Activated CD4-positive, alpha-beta T cell treated with anti-CD3 and anti-CD28 coated beads for 36 hours (primary cell): ENCODE data around the gene CAMKK1. TPM values are rescaled to one million over a fixed set of nuclear protein-coding genes. Genes with fewer than 3 reads are reported as not detected.

ENCODE experiments used
- ATAC-seq: fragments of 200-7000 bp; cut with Tn5 transposase; one replicate; pipeline ENCODE4 v1.10.0; 2021; ENCODE audit warnings: mild to moderate bottlenecking, moderate library complexity
- CTCF ChIA-PET: fragments of 350-600 bp; sonication (Branson Sonifier 250); formaldehyde crosslinking; loops from one replicate; lab custom pipeline; 2021; ENCODE audit warnings: antibody characterized with exemption; lab: Charles Lee
- POLR2A ChIA-PET: fragments of 350-600 bp; sonication (Branson Sonifier 250); formaldehyde crosslinking; loops from one replicate; lab custom pipeline; 2021; ENCODE audit warnings: antibody characterized with exemption, inconsistent platforms; lab: Charles Lee
- DNase-seq: peaks from one replicate; pipeline ENCODE4 v3.0.0-alpha.2; 2020
- H3K27ac Mint-ChIP-seq: one replicate; pipeline ENCODE4 v1.8.0; 2021; ENCODE audit warnings: mixed read lengths
- H3K27me3 Mint-ChIP-seq: one replicate; pipeline ENCODE4 v1.8.0; 2021; ENCODE audit warnings: mixed read lengths
- H3K36me3 Mint-ChIP-seq: one replicate; pipeline ENCODE4 v1.8.0; 2021; ENCODE audit warnings: low read depth, mixed read lengths
- H3K4me1 Mint-ChIP-seq: one replicate; pipeline ENCODE4 v1.8.0; 2021; ENCODE audit warnings: mixed read lengths
- H3K4me3 Mint-ChIP-seq: one replicate; pipeline ENCODE4 v1.8.0; 2021; ENCODE audit warnings: mild to moderate bottlenecking, moderate library complexity, mixed read lengths
- H3K9me3 Mint-ChIP-seq: one replicate; pipeline ENCODE4 v1.8.0; 2021; ENCODE audit warnings: low read depth, mixed read lengths
- intact Hi-C, 2 experiments: fragments of 100-400 bp; cut with DNase I in 1 of 2; cut with micrococcal nuclease in 1 of 2; formaldehyde crosslinking; loops; one replicate each; pipeline versions ENCODE4 v1.14.2 to v1.15.1; 2022 to 2024; cut with DNase I, micrococcal nuclease
- total RNA-seq, 2 experiments: library from RNA; stranded (reverse); gene quantifications; one replicate each; pipeline ENCODE4 v1.2.3, GENCODE V29; 2021

The CAMKK1 gene
- total RNA-seq, 2 experiments from 2014 or later, result 4.5 to 5.4 TPM

DNA sequence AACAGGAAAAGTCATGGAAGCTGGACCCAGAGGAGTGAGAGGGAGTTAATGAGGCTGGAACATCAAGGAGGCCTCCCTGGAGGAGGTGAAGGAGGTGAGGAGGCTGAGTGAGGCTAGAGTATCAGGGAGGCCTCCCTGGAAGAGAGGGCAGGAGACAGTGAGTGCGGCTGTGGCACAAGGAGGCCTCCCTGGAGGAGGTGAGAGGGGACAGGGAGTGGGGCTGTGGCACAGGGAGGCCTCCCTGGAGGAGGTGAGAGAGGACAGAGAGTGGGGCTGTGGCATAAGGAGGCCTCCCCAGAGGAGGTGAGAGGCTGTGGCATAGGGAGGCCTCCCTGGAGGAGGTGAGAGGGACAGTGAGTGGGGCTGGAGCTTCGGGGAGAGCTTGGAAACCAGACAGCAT, 5.5 kb downstream of the CAMKK1 start:
- no peaks in the 10 kb centered on the region for H3K9me3 Mint-ChIP-seq
- no peaks in the 10 kb centered on the region for H3K27me3 Mint-ChIP-seq
- DNase-seq, result no peak
- no peak for ATAC-seq
- CTCF ChIA-PET, result no interaction called here
- no peaks in the 10 kb centered on the region for H3K36me3 Mint-ChIP-seq
- POLR2A ChIA-PET, result no interaction called here
- intact Hi-C loops, result no loop called here
- H3K4me1 Mint-ChIP-seq, result peaks cover 49% of the 10 kb centered on the region
- peak overlapping the region; percentile 22 for H3K27ac Mint-ChIP-seq
- H3K4me3 Mint-ChIP-seq, result no peak overlapping the region

DNA sequence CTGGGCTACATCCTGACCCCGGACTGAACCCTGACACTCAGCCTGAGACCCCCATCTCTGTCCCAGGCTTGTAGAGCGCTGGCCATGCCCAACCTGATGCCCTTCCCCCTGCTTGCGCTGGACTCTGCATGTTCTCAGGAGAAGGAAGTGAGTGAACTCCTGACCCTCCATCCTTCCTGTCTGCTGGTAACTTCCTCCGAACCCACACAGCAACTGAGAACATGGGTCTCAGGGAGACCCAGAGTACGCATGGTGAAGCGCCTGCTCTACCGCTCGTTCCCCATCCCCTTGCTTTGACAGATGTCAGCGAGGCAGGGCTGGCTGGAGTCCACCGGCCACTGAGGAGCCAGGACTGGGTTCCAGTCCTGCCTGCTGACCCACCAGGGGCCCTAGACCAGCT, 6.1 kb downstream of the CAMKK1 start:
- DNase-seq, result no peak
- Mint-ChIP-seq H3K4me3 (no peak overlapping the region), H3K27ac (peak overlapping the region; percentile 21), H3K36me3 (no peaks in the 10 kb centered on the region), H3K9me3 (no peaks in the 10 kb centered on the region), H3K27me3 (no peaks in the 10 kb centered on the region), H3K4me1 (peaks cover 45% of the 10 kb centered on the region)
- POLR2A ChIA-PET, result no interaction called here
- CTCF ChIA-PET, result no interaction called here
- ATAC-seq, result peak; percentile 24
- intact Hi-C loops, result no loop called here

DNA sequence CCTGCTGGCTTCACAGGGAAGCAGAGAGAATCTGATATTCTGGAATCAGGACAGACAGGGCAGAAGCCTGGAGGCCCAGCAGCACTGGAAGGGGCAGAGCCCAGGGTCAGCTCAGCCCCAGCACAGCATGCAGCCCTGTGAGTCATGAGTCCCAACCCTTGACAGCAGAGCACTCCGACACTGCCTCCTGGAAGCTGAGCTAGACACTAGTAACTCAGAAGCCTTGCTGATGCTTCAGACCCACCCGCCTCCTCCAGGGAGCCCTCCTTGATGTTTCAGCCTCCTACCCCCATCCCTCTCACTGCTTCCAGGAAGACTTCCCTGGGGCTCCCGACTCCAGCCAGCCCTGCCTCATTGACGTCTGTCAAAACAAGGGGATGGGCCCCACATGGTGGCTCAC, 6.9 kb downstream of the CAMKK1 start:
- Mint-ChIP-seq H3K27me3 (no peaks in the 10 kb centered on the region), H3K9me3 (no peaks in the 10 kb centered on the region), H3K4me1 (peaks cover 37% of the 10 kb centered on the region), H3K4me3 (no peak overlapping the region), H3K27ac (no peak overlapping the region), H3K36me3 (no peaks in the 10 kb centered on the region)
- ChIA-PET POLR2A (no interaction called here), CTCF (interaction anchor here (0.6 kb wide), 1 partner anchor 27 kb away, joined by 3 read pairs; no protein-coding TSS in a partner anchor)
- ATAC-seq (no peak), DNase-seq (no peak)
- intact Hi-C loops, result no loop called here

GRCh38 chr17:3885271-3885670, 7.6 kb downstream of the CAMKK1 start:
- DNase-seq, result no peak
- Mint-ChIP-seq H3K4me3 (no peak overlapping the region), H3K36me3 (no peaks in the 10 kb centered on the region), H3K9me3 (no peaks in the 10 kb centered on the region), H3K4me1 (peaks cover 32% of the 10 kb centered on the region), H3K27ac (no peak overlapping the region), H3K27me3 (no peaks in the 10 kb centered on the region)
- intact Hi-C loops, result no loop called here
- no peak for ATAC-seq
- CTCF ChIA-PET, result interaction anchor here (0.6 to 1.5 kb wide), 4 partner anchors 8 to 28 kb away, joined by 3 to 4 read pairs (median 3); partner anchors contain the start of gene CAMKK1
- POLR2A ChIA-PET, result no interaction called here

DNA sequence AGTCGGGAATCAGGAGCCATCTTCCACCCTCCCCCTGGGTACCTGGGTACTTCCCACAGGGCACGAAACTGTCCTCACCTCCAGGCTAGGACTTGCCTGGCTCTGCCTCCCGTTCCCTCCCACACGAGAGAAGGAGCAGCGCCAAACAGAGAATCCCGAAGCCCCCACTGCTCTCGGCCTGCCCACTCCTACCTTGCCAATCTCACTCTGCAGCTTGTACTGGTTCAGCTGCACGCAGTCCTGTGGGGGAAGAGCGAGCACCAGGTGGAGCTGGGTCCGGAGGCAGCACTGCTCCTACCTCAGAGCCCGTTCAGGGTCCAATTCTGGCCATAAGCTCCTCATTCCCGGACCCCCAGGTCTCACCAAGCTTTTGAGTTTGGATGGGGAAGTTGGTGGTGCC, 8.7 kb downstream of the CAMKK1 start:
- H3K4me3 Mint-ChIP-seq, result no peak overlapping the region
- peaks cover 29% of the 10 kb centered on the region for H3K4me1 Mint-ChIP-seq
- no peak overlapping the region for H3K27ac Mint-ChIP-seq
- H3K27me3 Mint-ChIP-seq, result no peaks in the 10 kb centered on the region
- no peaks in the 10 kb centered on the region for H3K36me3 Mint-ChIP-seq
- intact Hi-C loops, result no loop called here
- ChIA-PET CTCF (interaction anchor here (0.8 to 1.5 kb wide), 3 partner anchors 9 to 22 kb away, joined by 3 to 4 read pairs (median 4); partner anchors contain the start of gene CAMKK1), POLR2A (no interaction called here)
- no peaks in the 10 kb centered on the region for H3K9me3 Mint-ChIP-seq
- DNase-seq, result no peak
- ATAC-seq, result no peak

DNA sequence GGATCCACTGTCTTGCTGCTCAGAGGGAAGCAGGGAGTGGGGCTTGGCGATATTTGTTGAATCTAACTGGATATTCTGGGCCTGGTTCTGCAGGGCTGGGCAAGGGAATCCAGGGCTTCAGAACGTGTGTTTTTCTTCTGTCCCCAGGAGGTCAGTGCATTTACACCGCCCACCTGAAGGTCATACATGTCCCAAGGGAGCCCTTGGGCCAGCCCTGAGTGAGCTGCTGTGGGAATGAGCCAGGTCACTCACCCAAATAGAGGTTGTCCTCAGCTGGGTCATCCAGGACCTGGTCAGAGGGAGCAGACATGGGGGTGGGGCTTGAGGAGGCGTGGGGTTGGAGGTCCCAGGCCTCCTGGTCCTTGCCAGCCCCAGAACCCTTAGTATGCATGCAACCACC, 10.6 kb downstream of the CAMKK1 start:
- Mint-ChIP-seq H3K27ac (no peak overlapping the region), H3K4me3 (no peak overlapping the region), H3K36me3 (no peaks in the 10 kb centered on the region), H3K27me3 (no peaks in the 10 kb centered on the region), H3K4me1 (peaks cover 13% of the 10 kb centered on the region), H3K9me3 (no peaks in the 10 kb centered on the region)
- DNase-seq, result no peak
- ATAC-seq, result no peak
- CTCF ChIA-PET, result interaction anchor here (0.9 kb wide), 1 partner anchor 32 kb away, joined by 5 read pairs; no protein-coding TSS in a partner anchor
- POLR2A ChIA-PET, result no interaction called here
- intact Hi-C loops, result no loop called here

- Mint-ChIP-seq H3K4me1 (peaks cover under 1% of the 10 kb centered on the region), H3K4me3 (no peak overlapping the region), H3K36me3 (peaks cover under 1% of the 10 kb centered on the region), H3K27ac (no peak overlapping the region), H3K27me3 (no peaks in the 10 kb centered on the region), H3K9me3 (no peaks in the 10 kb centered on the region)
- ChIA-PET POLR2A (no interaction called here), CTCF (no interaction called here)
- intact Hi-C loops, result no loop called here
- DNase-seq, result no peak
- no peak for ATAC-seq
Measured at GRCh38 chr17:3880983-3881382, 11.9 kb downstream of the CAMKK1 start.

GRCh38 chr17:3879591-3880417, 13.0 kb downstream of the CAMKK1 start:
- no peaks in the 10 kb centered on the region for H3K27me3 Mint-ChIP-seq
- H3K36me3 Mint-ChIP-seq, result peaks cover 7% of the 10 kb centered on the region
- POLR2A ChIA-PET, result no interaction called here
- DNase-seq (no peak), ATAC-seq (no peak)
- no peak overlapping the region for H3K27ac Mint-ChIP-seq
- intact Hi-C loops, result no loop called here
- H3K4me3 Mint-ChIP-seq, result no peak overlapping the region
- CTCF ChIA-PET, result interaction anchor here (0.9 to 1.5 kb wide), 3 partner anchors 18 to 147 kb away, joined by 3 to 6 read pairs (median 4); no protein-coding TSS in a partner anchor
- H3K9me3 Mint-ChIP-seq, result no peaks in the 10 kb centered on the region
- H3K4me1 Mint-ChIP-seq, result no peaks in the 10 kb centered on the region

- ATAC-seq (no peak), DNase-seq (no peak)
- Mint-ChIP-seq H3K9me3 (no peaks in the 10 kb centered on the region), H3K4me1 (no peaks in the 10 kb centered on the region), H3K4me3 (no peak overlapping the region), H3K27me3 (no peaks in the 10 kb centered on the region), H3K27ac (no peak overlapping the region), H3K36me3 (peaks cover 7% of the 10 kb centered on the region)
- intact Hi-C loops, result no loop called here
- ChIA-PET POLR2A (no interaction called here), CTCF (interaction anchor here (0.7 to 1.5 kb wide), 3 partner anchors 17 to 100 kb away, joined by 4 to 6 read pairs (median 5); no protein-coding TSS in a partner anchor)
Measured at GRCh38 chr17:3879186-3879585, 13.7 kb downstream of the CAMKK1 start.

- no peak overlapping the region for H3K4me3 Mint-ChIP-seq
- H3K9me3 Mint-ChIP-seq, result no peaks in the 10 kb centered on the region
- no peaks in the 10 kb centered on the region for H3K27me3 Mint-ChIP-seq
- no peaks in the 10 kb centered on the region for H3K4me1 Mint-ChIP-seq
- DNase-seq (no peak), ATAC-seq (no peak)
- intact Hi-C loops, result no loop called here
- peaks cover 10% of the 10 kb centered on the region for H3K36me3 Mint-ChIP-seq
- CTCF ChIA-PET, result interaction anchor here (0.7 kb wide), 1 partner anchor 47 kb away, joined by 3 read pairs; no protein-coding TSS in a partner anchor
- H3K27ac Mint-ChIP-seq, result no peak overlapping the region
- POLR2A ChIA-PET, result no interaction called here
Measured at GRCh38 chr17:3877220-3877619, 15.6 kb downstream of the CAMKK1 start.

DNA sequence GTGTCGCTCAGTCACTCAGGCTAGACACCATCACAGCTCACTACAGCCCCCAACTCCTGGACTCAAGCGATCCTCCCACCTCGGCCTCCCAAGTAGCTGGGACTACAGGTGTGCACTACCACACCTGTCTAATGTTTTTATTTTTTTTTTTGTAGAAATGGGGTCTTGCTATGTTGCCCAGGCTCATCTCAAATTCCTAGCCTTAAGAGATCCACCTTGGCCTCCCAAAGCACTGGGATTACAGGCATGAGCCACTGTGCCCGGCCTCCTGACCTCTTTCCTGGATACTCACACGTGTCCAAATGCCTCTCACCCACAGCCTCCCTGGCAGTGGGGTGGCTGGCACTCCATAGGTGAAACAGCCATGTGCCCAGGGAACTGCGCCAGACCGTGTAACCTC, 17.5 kb downstream of the CAMKK1 start:
- POLR2A ChIA-PET, result no interaction called here
- H3K4me1 Mint-ChIP-seq, result peaks cover 8% of the 10 kb centered on the region
- H3K4me3 Mint-ChIP-seq, result no peak overlapping the region

DNA sequence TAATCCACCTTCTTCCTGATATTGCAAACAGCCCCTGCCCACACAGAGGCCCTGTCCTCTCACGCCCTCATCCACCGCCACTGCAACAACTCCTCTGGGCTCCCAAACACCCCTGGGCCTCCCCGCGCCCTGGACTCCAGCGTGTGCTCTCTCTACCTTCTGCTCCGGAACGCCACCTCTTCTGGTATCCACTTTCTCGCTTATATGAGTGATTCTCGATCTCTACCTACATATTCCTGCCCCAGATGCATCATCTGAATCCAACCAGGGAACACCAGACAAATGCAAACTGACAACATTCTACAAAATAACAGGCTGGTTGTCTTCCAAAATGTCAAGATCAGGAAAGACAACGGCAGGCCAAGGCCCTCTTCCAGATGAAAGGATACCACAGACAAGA, 19.0 kb downstream of the CAMKK1 start:
- no peaks in the 10 kb centered on the region for H3K9me3 Mint-ChIP-seq
- ChIA-PET CTCF (interaction anchor here (0.6 kb wide), 1 partner anchor 11 kb away, joined by 3 read pairs; no protein-coding TSS in a partner anchor), POLR2A (no interaction called here)
- no peak overlapping the region for H3K4me3 Mint-ChIP-seq
- no peak overlapping the region for H3K27ac Mint-ChIP-seq
- H3K36me3 Mint-ChIP-seq, result peaks cover 10% of the 10 kb centered on the region
- H3K27me3 Mint-ChIP-seq, result no peaks in the 10 kb centered on the region
- ATAC-seq, result no peak
- peaks cover 8% of the 10 kb centered on the region for H3K4me1 Mint-ChIP-seq
- DNase-seq, result no peak
- intact Hi-C loops, result no loop called here

More for the DNA sequence above, 17.5 kb downstream of the CAMKK1 start:
- DNase-seq (no peak), ATAC-seq (no peak)
- CTCF ChIA-PET, result no interaction called here
- Mint-ChIP-seq H3K9me3 (no peaks in the 10 kb centered on the region), H3K27me3 (no peaks in the 10 kb centered on the region), H3K27ac (no peak overlapping the region), H3K36me3 (peaks cover 10% of the 10 kb centered on the region)
- intact Hi-C loops, result no loop called here
